Keratinocyte (primary cell): ENCODE data around the gene FAM72D. TPM values are rescaled to one million over a fixed set of nuclear protein-coding genes. Genes with fewer than 3 reads are reported as not detected.
"Not testable (repeated sequence)": the region's sequence is repeated elsewhere in the genome, so short reads cannot be mapped to it uniquely, and the experiment has no call there.

Experiments used
- DNase-seq: peaks from one replicate; pipeline ENCODE4 v3.0.0-alpha.2; 2011; ENCODE audit warnings: low read depth, missing footprints, low spot score
- FAIRE-seq: peaks from 2 replicates; lab custom pipeline; 2011; peaks lifted over from hg19 to GRCh38; lab: Jason Lieb, UNC
- H2AFZ ChIP-seq: 2 replicates; pipeline ENCODE4 v1.6.0; 2012; ENCODE audit warnings: low read length, control low read depth, inconsistent platforms; ENCODE audit not compliant: control insufficient read depth
- H3K27ac ChIP-seq: 2 replicates; pipeline ENCODE4 v1.5.1; 2011; ENCODE audit warnings: low read length; ENCODE audit not compliant: control insufficient read depth, insufficient read depth
- H3K27me3 ChIP-seq: 3 replicates; pipeline ENCODE4 v1.6.0; 2011; ENCODE audit warnings: low read length; ENCODE audit not compliant: control insufficient read depth, insufficient read depth; ENCODE audit errors: extremely low read depth
- H3K36me3 ChIP-seq, 2 experiments: 2 replicates in 1 of 2; 3 replicates in 1 of 2; pipeline ENCODE4 v1.5.1; 2011; ENCODE audit warnings: low read length in 2 of 2, mild to moderate bottlenecking in 1 of 2; ENCODE audit not compliant: control insufficient read depth in 2 of 2, insufficient read depth in 2 of 2; ENCODE audit errors: extremely low read depth in 1 of 2
- H3K4me1 ChIP-seq: 3 replicates; pipeline ENCODE4 v1.5.1; 2011; ENCODE audit warnings: low read length; ENCODE audit not compliant: control insufficient read depth, insufficient read depth; ENCODE audit errors: extremely low read depth
- H3K4me2 ChIP-seq: 3 replicates; pipeline ENCODE4 v1.6.0; 2011; ENCODE audit warnings: low read depth, low read length; ENCODE audit not compliant: control insufficient read depth, insufficient read depth; ENCODE audit errors: extremely low read depth
- H3K4me3 ChIP-seq, 3 experiments: fragments of 200-600 bp in 1 of 3; sonication (generic) in 1 of 3; 2 replicates in 2 of 3; 3 replicates in 1 of 3; pipeline ENCODE4 v1.5.1; 2011 to 2016; ENCODE audit warnings: low read length in 3 of 3, mild to moderate bottlenecking in 3 of 3, control low read depth in 2 of 3, inconsistent platforms in 1 of 3, low read depth in 1 of 3, mixed read lengths in 1 of 3, mixed run types in 1 of 3, moderate library complexity in 1 of 3; ENCODE audit not compliant: control insufficient read depth in 2 of 3, insufficient read depth in 2 of 3; ENCODE audit errors: extremely low read depth in 1 of 3
- H3K79me2 ChIP-seq: 2 replicates; pipeline ENCODE4 v1.6.0; 2012; ENCODE audit warnings: low read length; ENCODE audit not compliant: control insufficient read depth, insufficient read depth
- H3K9ac ChIP-seq: 3 replicates; pipeline ENCODE4 v1.6.0; 2011; ENCODE audit warnings: low read length; ENCODE audit not compliant: control insufficient read depth, insufficient read depth; ENCODE audit errors: extremely low read depth
- H3K9me1 ChIP-seq: 3 replicates; pipeline ENCODE4 v1.6.0; 2011; ENCODE audit warnings: low read length; ENCODE audit not compliant: control insufficient read depth, insufficient read depth; ENCODE audit errors: extremely low read depth
- H3K9me3 ChIP-seq: 2 replicates; pipeline ENCODE4 v1.5.1; 2012; ENCODE audit warnings: low read depth, low read length; ENCODE audit not compliant: control insufficient read depth
- H4K20me1 ChIP-seq: 3 replicates; pipeline ENCODE4 v1.6.0; 2011; ENCODE audit warnings: low read length; ENCODE audit not compliant: control insufficient read depth, insufficient read depth; ENCODE audit errors: extremely low read depth
- dilution Hi-C: fragments of 300-500 bp; cut with MboI; formaldehyde crosslinking; loops from one replicate; pipeline ENCODE4 v1.7.0; 2020; ENCODE audit warnings: low sequenced_read_pairs; ENCODE audit not compliant: extremely low pct_ligation_motif_present
- polyA plus RNA-seq, 5 experiments: library from polyadenylated mRNA; depleted of rRNA in 3 of 5; stranded (reverse) in 3 of 5; stranded (forward) in 1 of 5; unstranded in 1 of 5; fragments of >200 nt; gene quantifications; 1 replicate in 1 of 5; 2 replicates in 3 of 5; 3 replicates in 1 of 5; pipeline versions ENCODE4 v1.2.1 to v1.2.3, GENCODE V29; 2011 to 2012; ENCODE audit warnings: missing spikeins in 2 of 5, low read depth in 1 of 5, low replicate concordance in 1 of 5

Gene FAM72D
- polyA plus RNA-seq, 1 donor (not counting 4 experiments of a cell fraction or from before 2014, with no cell fraction given), result 3.0 TPM

DNA sequence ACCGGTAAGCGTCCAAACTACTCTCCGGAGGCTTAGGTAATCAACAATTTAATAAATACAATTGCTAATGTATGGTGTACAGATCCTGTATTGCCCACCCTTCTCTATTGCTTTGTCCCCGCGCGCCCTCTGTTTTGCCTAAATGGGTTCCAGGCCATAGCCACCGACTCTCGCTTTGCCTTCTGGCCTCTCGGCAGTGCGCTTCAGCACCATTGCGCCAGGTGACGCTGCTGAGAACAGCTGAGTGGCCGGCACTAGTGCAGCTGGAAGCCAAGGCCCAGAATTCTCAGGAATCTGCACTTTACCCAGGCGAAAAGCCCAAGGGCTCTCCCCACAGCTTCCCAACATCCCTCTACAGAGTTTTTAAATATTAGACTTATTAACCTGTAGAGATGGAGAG lies 61.9 kb downstream of the FAM72D start:
- dilution Hi-C loops, H3K36me3 ChIP-seq, H3K79me2 ChIP-seq, H3K9ac ChIP-seq, FAIRE-seq, H3K4me3 ChIP-seq, H3K27ac ChIP-seq, H3K27me3 ChIP-seq, H3K4me1 ChIP-seq, H3K9me1 ChIP-seq, H3K9me3 ChIP-seq, DNase-seq, H2AFZ ChIP-seq, H4K20me1 ChIP-seq, H3K4me2 ChIP-seq: not testable (repeated sequence)

DNA sequence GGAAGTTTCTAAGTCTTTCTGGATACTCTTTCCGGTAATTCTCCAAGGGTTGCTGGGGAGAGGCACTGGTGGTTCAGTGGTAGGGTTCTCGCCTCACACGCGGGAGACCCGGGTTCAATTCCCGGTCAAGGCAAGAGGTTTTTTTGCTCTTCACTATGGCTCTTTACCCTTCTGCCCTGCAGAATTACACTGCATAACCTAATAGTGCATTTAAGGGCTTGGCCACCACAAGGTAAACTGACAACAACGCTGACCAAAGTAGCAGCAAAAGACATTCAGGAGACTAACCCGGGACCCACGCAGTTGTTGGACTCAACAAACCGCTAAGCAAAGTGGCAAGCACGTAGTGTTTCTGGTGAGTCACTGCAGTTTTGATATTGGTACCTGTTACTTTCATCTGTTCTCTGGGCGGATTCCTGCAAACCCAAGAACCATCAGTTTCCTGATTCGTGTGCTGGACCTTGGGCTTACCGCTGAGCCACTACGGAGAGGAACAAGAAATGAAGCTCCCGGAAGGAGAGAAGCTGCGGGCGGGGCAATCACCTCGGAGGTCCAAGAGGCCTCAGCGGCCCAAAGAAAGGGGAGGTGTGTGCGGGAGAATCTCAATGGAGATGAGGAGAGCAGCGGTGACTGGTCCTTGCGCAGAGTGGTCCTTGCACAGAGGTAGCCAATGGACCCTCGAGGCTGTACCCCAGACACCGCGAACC lies 65.4 kb downstream of the FAM72D start:
- H4K20me1 ChIP-seq, H3K27ac ChIP-seq, H3K4me1 ChIP-seq, H3K9ac ChIP-seq, H3K27me3 ChIP-seq, dilution Hi-C loops, H3K4me3 ChIP-seq, H3K9me1 ChIP-seq, H3K9me3 ChIP-seq, H2AFZ ChIP-seq, H3K36me3 ChIP-seq, H3K79me2 ChIP-seq, DNase-seq, FAIRE-seq, H3K4me2 ChIP-seq: not testable (repeated sequence)

Other genes starting within 250 kb of the FAM72D start
- gene SRGAP2B, start 646 bp upstream of the FAM72D start, polyA plus RNA-seq, result 7.7 to 16.7 TPM (median 11.0 TPM) in 3 replicates
- gene PPIAL4D, start 146.2 kb downstream of the FAM72D start, polyA plus RNA-seq, result not detected in 3 replicates